Kidney (tissue), 14 donors: ENCODE data around the gene PDXP. TPM values are rescaled to one million over a fixed set of nuclear protein-coding genes. Genes with fewer than 3 reads are reported as not detected.

Experiments used
- DNase-seq, 5 donors: peaks; one replicate each; pipeline ENCODE4 v3.0.0-alpha.2; 2013 to 2020
- FAIRE-seq: peaks from 2 replicates; lab custom pipeline; 2012; peaks lifted over from hg19 to GRCh38; lab: Jason Lieb, UNC
- H3K27ac ChIP-seq, 2 donors: one replicate each; pipeline ENCODE4 v1.7.0; 2013; ENCODE audit warnings: low read depth in 2 of 2, low read length in 2 of 2, inconsistent platforms in 1 of 2
- H3K27me3 ChIP-seq: one replicate; pipeline ENCODE4 v1.7.1; 2013; ENCODE audit warnings: low read length, inconsistent platforms; ENCODE audit not compliant: control insufficient read depth, insufficient read depth
- H3K36me3 ChIP-seq, 3 donors: one replicate each; pipeline versions ENCODE4 v1.7.0 to v1.7.1; 2013; ENCODE audit warnings: low read length in 3 of 3, control low read depth in 1 of 3, inconsistent platforms in 1 of 3; ENCODE audit not compliant: insufficient read depth in 3 of 3, control insufficient read depth in 2 of 3
- H3K4me1 ChIP-seq, 3 donors: one replicate each; pipeline versions ENCODE4 v1.7.0 to v1.7.1; 2013; ENCODE audit warnings: low read length in 3 of 3, inconsistent platforms in 1 of 3, low read depth in 1 of 3; ENCODE audit not compliant: control insufficient read depth in 2 of 3, insufficient read depth in 2 of 3
- H3K4me3 ChIP-seq, 3 donors: one replicate each; pipeline versions ENCODE4 v1.7.0 to v1.8.1; 2013; ENCODE audit warnings: low read length in 3 of 3, control low read depth in 1 of 3, inconsistent platforms in 1 of 3
- H3K9ac ChIP-seq, 3 donors: one replicate each; pipeline versions ENCODE4 v1.7.0 to v1.7.1; 2013; ENCODE audit warnings: low read length in 3 of 3, control low read depth in 1 of 3, inconsistent platforms in 1 of 3
- H3K9me3 ChIP-seq, 3 donors: one replicate each; pipeline versions ENCODE4 v1.7.0 to v1.7.1; 2013; ENCODE audit warnings: low read length in 3 of 3, control low read depth in 1 of 3, inconsistent platforms in 1 of 3; ENCODE audit not compliant: control insufficient read depth in 2 of 3, insufficient read depth in 1 of 3
- CTCF ChIP-seq: IDR thresholded peaks from 3 replicates; pipeline ENCODE4 v1.5.1; 2012; ENCODE audit warnings: mild to moderate bottlenecking, moderate library complexity, borderline replicate concordance; ENCODE audit not compliant: insufficient read depth; ENCODE audit errors: extremely low read depth
- intact Hi-C: fragments of 100-400 bp; cut with DNase I; formaldehyde crosslinking; loops from one replicate; pipeline ENCODE4 v1.11.1; 2022
- polyA plus RNA-seq: library from polyadenylated mRNA; stranded (reverse); fragments of 350-450 nt; fragmentation: Illumina TruSeq; extraction: RNeasy Lipid Tissue Mini Kit (QIAGEN cat#74804); gene quantifications from one replicate; pipeline ENCODE4 v1.2.3, GENCODE V29; 2014; ENCODE audit warnings: low read depth, low replicate concordance; ENCODE audit not compliant: insufficient read depth
- total RNA-seq: library from RNA; stranded (reverse); fragmentation: NEBNext Ultra II Directional; extraction: Animal tissue kit (Norgen Biotek cat#: 25700); gene quantifications from one replicate; pipeline ENCODE4 v1.2.1, GENCODE V29; 2021
- donor health status: control.
- donor health status: control.
- donor health status: control.
- donor health status: control.
- donor health status: control.
- donor health status: DM: yes; HTN: yes; CAD: no.
- donor health status: Normal renal cell carcinoma (clear cell type).

The PDXP gene
- total and polyA plus RNA-seq, 2 donors from 2014 or later, result 6.3 to 29.6 TPM

GRCh38 chr22:37705205-37705604 lies 46.7 kb downstream of the PDXP start:
- Histone ChIP-seq H3K27ac (no peak overlapping the region), H3K9me3 (no peaks in the 10 kb centered on the region), H3K4me3 (no peak overlapping the region), H3K4me1 (no peaks in the 10 kb centered on the region), H3K27me3 (no peaks in the 10 kb centered on the region), H3K9ac (no peak overlapping the region), H3K36me3 (no peaks in the 10 kb centered on the region)
- DNase-seq, result no peak
- intact Hi-C loops, result no loop called here
- TF ChIP-seq CTCF, result no peak
- no peak for FAIRE-seq

- DNase-seq, result peak in 1 of 5 donors; percentile 75
- intact Hi-C loops, result no loop called here
These were observed 50.3 kb downstream of the PDXP start for GRCh38 chr22:37708580-37709444.

GRCh38 chr22:37709445-37709765 lies 50.9 kb downstream of the PDXP start:
- H3K27ac ChIP-seq, result no peak overlapping the region
- H3K9me3 ChIP-seq, result no peaks in the 10 kb centered on the region
- no peaks in the 10 kb centered on the region for H3K27me3 ChIP-seq
- no peaks in the 10 kb centered on the region for H3K4me1 ChIP-seq
- no peaks in the 10 kb centered on the region for H3K36me3 ChIP-seq
- intact Hi-C loops, result no loop called here
- TF ChIP-seq CTCF, result no peak
- DNase-seq (no peak), FAIRE-seq (no peak)
- H3K4me3 ChIP-seq, result no peak overlapping the region
- no peak overlapping the region for H3K9ac ChIP-seq

More at GRCh38 chr22:37708580-37709444, 50.3 kb downstream of the PDXP start:
- Histone ChIP-seq H3K27ac (peak overlapping the region in 1 of 2 donors; percentile 53), H3K9me3 (no peaks in the 10 kb centered on the region), H3K4me1 (no peaks in the 10 kb centered on the region), H3K36me3 (no peaks in the 10 kb centered on the region), H3K9ac (no peak overlapping the region), H3K27me3 (no peaks in the 10 kb centered on the region), H3K4me3 (no peak overlapping the region)
- FAIRE-seq, result no peak
- no peak for TF ChIP-seq CTCF
